Upper lobe of right lung (tissue), 1 donor: Measurements from ENCODE around the gene PPM1E. TPM values are rescaled to one million over a fixed set of nuclear protein-coding genes. Genes with fewer than 3 reads are reported as not detected.

Experiments used
- ATAC-seq: fragments of 200-7000 bp; cut with Tn5 transposase; one replicate; pipeline ENCODE4 v1.9.1; 2020; ENCODE audit warnings: mild to moderate bottlenecking, moderate library complexity
- DNase-seq: peaks from one replicate; pipeline ENCODE4 v3.0.0-alpha.2; 2020
- H3K27ac ChIP-seq: fragments of 200-600 bp; one replicate; pipeline ENCODE4 v1.8.0; 2022
- H3K27me3 ChIP-seq: fragments of 200-600 bp; one replicate; pipeline ENCODE4 v1.8.0; 2022; ENCODE audit warnings: mild to moderate bottlenecking
- H3K36me3 ChIP-seq: fragments of 200-600 bp; one replicate; pipeline ENCODE4 v1.8.0; 2022
- H3K4me1 ChIP-seq: fragments of 200-600 bp; one replicate; pipeline ENCODE4 v1.8.0; 2022
- H3K4me3 ChIP-seq: fragments of 200-600 bp; one replicate; pipeline ENCODE4 v1.8.0; 2022; ENCODE audit warnings: mild to moderate bottlenecking
- H3K9me3 ChIP-seq: fragments of 200-600 bp; one replicate; pipeline ENCODE4 v1.8.0; 2022
- intact Hi-C: fragments of 100-400 bp; cut with DNase I; formaldehyde crosslinking; loops from one replicate; pipeline ENCODE4 v1.11.0; 2022
- total RNA-seq: library from RNA; stranded (reverse); fragmentation: NEBNext Ultra II Directional; extraction: Animal tissue kit (Norgen Biotek cat#: 25700); gene quantifications from one replicate; pipeline ENCODE4 v1.2.1, GENCODE V29; 2021
- TF ChIP-seq, protein P1 (sequence below): fragments of 200-600 bp; IDR thresholded peaks from one replicate; pipeline ENCODE4 v1.8.0; 2022; ENCODE audit warnings: antibody characterized with exemption
- donor health status: DM: no; HTN: yes; CAD: no; lungs with severe emphysema.

PPM1E gene
- total RNA-seq, 1 donor from 2014 or later: not detected

DNA sequence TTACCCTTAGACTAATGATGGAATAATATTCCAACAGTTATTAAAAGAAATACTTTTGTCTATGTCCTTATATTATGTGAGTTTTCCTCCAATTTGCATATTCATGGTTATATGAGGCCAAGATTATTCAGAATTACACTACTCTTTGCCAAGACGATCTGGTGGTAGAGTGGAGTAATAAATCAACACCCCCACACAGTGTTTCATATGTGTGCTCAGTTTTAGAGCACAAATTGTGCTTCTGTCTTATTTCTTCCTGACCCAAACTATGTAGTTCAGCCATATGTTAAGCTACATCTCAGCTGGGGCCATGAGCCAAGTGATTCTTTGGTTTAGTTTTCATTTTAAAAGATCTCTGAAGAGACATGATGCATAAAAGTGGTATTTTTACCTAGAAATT, 26.9 kb upstream of the PPM1E start:
- ATAC-seq (no peak), DNase-seq (no peak)

DNA sequence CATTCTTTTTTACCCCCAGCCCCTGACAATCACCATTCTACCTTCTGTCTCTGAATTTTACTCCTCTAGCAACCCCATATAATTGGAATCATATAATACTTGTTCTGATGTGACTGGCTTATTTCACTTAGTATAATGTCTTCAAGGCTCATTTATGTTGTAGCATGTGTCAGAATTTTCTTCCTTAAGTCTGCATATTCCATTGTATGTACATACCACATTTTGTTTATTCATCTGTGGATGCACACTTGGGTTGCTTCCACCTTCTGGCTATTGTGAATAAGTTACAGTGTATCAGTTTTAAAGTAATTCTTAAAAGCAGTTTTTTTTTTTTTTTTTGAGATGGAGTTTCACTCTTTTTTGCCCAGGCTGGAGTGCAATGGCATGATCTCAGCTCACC, 24.7 kb upstream of the PPM1E start:
- no peaks in the 10 kb centered on the region for H3K9me3 ChIP-seq
- H3K27me3 ChIP-seq: no peaks in the 10 kb centered on the region
- H3K27ac ChIP-seq: no peak overlapping the region
- TF ChIP-seq, protein P1, sequence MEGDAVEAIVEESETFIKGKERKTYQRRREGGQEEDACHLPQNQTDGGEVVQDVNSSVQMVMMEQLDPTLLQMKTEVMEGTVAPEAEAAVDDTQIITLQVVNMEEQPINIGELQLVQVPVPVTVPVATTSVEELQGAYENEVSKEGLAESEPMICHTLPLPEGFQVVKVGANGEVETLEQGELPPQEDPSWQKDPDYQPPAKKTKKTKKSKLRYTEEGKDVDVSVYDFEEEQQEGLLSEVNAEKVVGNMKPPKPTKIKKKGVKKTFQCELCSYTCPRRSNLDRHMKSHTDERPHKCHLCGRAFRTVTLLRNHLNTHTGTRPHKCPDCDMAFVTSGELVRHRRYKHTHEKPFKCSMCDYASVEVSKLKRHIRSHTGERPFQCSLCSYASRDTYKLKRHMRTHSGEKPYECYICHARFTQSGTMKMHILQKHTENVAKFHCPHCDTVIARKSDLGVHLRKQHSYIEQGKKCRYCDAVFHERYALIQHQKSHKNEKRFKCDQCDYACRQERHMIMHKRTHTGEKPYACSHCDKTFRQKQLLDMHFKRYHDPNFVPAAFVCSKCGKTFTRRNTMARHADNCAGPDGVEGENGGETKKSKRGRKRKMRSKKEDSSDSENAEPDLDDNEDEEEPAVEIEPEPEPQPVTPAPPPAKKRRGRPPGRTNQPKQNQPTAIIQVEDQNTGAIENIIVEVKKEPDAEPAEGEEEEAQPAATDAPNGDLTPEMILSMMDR: no peak
- H3K4me1 ChIP-seq: no peaks in the 10 kb centered on the region
- ATAC-seq (no peak), DNase-seq (no peak)
- H3K4me3 ChIP-seq: no peak overlapping the region
- peaks cover 4% of the 10 kb centered on the region for H3K36me3 ChIP-seq
- intact Hi-C loops: no loop called here

More for the DNA sequence above, 26.9 kb upstream of the PPM1E start:
- intact Hi-C loops: no loop called here
- Histone ChIP-seq H3K4me3 (no peak overlapping the region), H3K27ac (no peak overlapping the region), H3K27me3 (no peaks in the 10 kb centered on the region), H3K9me3 (no peaks in the 10 kb centered on the region), H3K36me3 (peaks cover 22% of the 10 kb centered on the region), H3K4me1 (no peaks in the 10 kb centered on the region)
- TF ChIP-seq, protein P1: no peak

DNA sequence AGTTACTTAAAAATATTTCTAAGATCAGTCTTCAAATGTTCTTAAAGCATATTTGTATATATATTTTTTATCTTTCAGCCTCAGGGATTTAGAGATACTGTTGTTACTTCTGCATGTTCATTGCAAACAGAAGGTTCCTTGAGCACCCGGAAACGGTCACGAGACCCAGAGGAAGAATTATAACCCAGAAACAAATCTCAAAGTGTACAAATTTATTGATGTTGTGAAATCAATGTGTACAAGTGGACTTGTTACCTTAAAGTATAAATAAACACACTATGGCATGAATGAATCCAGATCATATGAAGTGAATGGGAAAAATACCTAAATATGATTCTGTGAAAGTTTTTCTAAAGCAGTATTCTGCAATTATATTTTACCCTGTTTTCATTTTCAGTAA, 21.6 kb upstream of the PPM1E start:
- intact Hi-C loops: no loop called here
- ATAC-seq: no peak
- H3K36me3 ChIP-seq: peaks cover 4% of the 10 kb centered on the region
- H3K27me3 ChIP-seq: no peaks in the 10 kb centered on the region
- no peak overlapping the region for H3K27ac ChIP-seq
- no peak overlapping the region for H3K4me3 ChIP-seq
- H3K9me3 ChIP-seq: no peaks in the 10 kb centered on the region
- no peaks in the 10 kb centered on the region for H3K4me1 ChIP-seq
- no peak for DNase-seq
- TF ChIP-seq, protein P1: no peak

DNA sequence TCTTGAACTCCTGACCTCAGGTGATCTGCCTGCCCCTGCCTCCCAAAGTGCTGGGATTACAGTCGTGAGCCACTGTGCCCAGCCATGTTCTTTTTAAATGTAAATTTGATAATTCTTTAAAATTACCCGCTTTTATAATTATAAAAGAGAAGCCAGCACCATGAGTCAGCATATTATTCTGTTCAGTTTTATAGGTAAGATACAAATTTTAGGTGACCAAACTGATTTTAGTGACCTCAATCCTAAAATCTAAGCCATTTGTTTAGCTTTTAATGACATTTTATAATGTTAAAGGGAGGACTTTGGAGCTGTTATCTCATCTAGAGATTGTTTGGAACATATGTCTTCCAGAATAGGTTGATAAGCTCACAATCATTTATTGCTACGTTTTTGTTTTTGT, 20.8 kb upstream of the PPM1E start:
- Histone ChIP-seq H3K36me3 (peaks cover 4% of the 10 kb centered on the region), H3K4me1 (no peaks in the 10 kb centered on the region), H3K27ac (no peak overlapping the region), H3K4me3 (no peak overlapping the region), H3K9me3 (no peaks in the 10 kb centered on the region), H3K27me3 (no peaks in the 10 kb centered on the region)
- DNase-seq (no peak), ATAC-seq (no peak)
- TF ChIP-seq, protein P1: no peak
- intact Hi-C loops: no loop called here

DNA sequence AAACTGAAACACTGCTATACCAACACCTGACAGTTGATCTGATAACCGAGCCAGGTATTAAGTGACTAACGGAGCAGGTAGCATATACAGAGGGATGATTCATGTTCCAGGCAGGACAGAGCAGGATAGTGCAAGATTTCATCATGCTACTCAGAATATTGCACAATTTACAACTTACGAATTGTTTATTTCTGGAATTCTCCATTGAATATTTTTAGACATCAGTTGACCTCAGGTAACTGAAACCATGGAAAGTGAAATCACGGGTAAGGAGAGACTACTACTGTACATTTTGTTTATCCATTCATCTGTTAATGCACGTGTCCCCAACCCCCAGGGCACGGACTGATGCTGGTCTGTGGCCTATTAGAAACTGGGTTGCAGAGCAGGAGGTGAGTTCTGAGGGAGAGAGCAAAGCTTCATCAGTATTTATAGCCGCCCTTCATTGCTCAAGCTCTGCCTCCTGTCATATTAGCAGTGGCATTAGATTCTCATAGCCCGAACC, 14.5 kb upstream of the PPM1E start:
- intact Hi-C loops: no loop called here
- ATAC-seq: no peak
- no peak for DNase-seq

More for the DNA sequence above, 14.5 kb upstream of the PPM1E start:
- H3K27ac ChIP-seq: no peak overlapping the region
- H3K4me3 ChIP-seq: no peak overlapping the region
- H3K4me1 ChIP-seq: no peaks in the 10 kb centered on the region
- H3K9me3 ChIP-seq: no peaks in the 10 kb centered on the region
- H3K27me3 ChIP-seq: no peaks in the 10 kb centered on the region
- TF ChIP-seq, protein P1: no peak
- no peaks in the 10 kb centered on the region for H3K36me3 ChIP-seq
